Hematopoietic multipotent progenitor cell treated with erythropoietin and hydrocortisone succinate and interleukin-3 and kit ligand, for 17 days (in vitro differentiated cells): Measurements from ENCODE around the gene NME3.

Source experiments
- DNase-seq: peaks from one replicate; pipeline ENCODE4 v3.0.0-alpha.2; 2015; ENCODE audit warnings: low spot score

The NME3 gene

DNA sequence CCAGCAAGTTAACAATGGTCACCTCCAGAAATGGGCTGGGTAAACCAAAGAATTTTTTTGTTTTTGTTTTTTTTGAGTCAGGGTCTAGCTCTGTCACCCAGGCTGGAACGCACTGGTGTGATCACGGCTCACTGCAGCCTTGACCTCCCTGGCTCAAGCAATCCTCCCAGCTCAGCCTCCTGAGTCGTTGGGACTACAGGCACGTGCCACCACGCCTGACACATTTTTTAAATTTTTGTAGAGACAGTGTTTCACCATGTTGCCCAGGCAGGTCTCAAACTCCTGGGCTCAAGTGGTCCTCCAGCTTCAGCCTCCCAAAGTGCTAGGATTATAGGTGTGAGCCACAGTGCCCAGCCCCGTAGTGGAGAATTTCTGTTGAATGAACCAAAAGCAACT lies 9.3 kb upstream of the NME3 start:
- no peak for DNase-seq

DNA sequence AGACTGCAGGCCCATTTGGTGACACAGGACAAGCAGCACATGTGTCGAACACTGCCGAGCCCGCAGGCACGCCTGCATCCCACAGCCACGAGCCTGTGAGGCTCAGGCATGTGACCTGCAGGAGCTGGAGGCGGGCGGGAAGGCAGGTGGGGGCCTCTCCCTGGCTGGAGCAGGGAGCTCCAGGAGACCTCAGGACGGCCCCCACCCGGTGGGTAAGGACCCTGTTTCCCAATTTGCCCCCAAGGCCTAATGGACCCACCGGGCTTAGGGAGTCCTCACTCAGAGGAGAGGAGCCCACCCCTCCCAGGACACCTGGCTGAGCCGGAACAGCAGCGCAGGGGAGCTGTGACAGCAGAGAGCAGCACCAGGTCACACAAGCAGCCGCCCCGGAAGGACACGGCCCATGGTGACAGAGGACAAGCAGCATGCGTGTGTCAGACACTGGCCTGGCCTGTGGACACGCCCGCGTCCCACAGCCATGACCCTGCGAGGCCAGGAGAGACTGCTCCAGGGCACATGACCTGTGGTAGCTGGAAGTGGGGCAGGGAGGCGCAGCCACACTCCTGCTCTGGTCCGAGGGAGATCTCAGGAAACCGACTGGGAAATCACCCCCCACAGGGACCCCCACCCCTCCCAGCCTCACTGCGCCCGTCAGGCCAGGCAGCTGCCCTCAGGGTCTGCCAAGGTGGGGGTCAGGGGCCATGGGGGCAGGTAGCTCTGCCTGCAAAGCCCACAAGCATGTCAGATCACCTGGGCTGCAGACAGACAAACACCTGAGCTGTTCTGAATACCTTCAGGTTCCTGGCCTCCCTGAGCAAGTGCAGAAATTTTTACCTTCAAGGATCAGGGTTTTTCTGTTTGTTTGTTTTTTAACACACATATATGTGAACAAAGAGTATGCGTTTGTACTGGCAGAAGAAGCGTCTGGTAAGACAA lies 8.7 kb upstream of the NME3 start:
- DNase-seq: no peak

DNA sequence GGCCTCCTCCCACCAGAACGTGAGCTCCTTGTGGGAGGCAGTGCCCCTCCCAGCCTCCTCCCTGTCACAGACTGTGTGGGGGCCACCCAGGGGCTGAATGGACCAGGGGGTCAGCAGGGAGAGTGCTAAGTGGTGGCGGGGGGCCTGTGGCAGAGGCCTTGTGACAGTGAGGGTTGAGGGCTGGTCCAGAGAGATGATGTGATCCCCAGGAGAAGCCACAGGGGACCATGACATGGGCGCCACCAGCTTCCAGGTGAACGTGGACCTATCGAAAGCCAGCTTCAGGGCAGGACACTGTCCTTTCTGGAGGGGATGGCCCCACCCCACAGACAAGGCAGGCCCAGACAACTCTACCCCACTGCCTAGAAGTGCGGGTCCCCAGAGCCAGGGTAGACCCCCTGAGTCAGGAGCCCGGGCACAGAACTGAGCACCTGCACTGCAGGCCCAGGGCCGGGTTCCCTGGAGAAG lies 7.9 kb upstream of the NME3 start:
- no peak for DNase-seq

DNA sequence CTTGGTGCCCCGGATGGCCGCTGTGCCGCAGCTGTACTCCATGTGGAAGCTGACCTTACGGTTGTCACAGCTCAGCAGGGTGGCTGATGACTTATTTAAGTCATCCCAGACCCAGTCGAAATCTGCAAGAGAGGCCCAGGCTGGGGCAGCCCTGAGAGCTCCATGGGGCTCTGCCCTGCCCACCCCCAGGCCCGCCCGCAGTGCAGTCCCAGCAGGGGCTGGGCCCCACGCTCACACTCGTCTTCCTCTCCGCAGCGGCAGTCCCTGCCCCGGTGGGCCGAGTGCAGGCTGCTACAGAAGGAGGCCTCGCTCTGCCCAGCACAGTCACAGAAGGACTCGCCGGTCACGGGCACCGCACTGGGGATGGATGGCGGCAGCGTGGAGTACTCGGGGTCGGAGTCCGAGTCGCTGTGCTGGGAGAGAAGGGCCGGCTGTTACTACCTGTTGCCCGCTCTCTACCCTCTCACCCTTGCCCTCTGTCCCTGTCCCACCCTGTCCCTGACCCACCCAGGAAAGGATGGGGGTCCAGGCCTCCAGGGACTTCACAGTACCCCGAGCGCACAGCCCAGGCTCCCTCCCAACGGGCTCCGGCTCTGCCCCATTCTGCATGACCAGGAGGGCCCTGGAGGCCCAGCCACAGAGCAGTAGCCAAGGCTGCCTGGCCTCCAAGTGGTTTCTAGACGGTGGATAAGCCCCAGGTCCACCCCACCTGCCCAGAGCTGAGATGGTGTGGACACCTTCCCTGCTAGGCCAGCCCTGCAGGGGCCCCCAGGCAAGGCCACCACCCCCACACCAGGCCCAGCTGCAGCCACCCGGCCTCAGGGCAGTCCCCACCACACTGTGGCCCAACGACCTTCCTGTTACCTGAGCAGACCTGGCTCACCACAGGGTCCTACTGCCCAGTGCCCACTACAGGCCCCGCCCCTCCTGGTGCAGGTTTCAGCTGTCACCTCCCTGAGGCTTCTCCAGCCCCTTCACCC lies 7.1 kb upstream of the NME3 start:
- no peak for DNase-seq

DNA sequence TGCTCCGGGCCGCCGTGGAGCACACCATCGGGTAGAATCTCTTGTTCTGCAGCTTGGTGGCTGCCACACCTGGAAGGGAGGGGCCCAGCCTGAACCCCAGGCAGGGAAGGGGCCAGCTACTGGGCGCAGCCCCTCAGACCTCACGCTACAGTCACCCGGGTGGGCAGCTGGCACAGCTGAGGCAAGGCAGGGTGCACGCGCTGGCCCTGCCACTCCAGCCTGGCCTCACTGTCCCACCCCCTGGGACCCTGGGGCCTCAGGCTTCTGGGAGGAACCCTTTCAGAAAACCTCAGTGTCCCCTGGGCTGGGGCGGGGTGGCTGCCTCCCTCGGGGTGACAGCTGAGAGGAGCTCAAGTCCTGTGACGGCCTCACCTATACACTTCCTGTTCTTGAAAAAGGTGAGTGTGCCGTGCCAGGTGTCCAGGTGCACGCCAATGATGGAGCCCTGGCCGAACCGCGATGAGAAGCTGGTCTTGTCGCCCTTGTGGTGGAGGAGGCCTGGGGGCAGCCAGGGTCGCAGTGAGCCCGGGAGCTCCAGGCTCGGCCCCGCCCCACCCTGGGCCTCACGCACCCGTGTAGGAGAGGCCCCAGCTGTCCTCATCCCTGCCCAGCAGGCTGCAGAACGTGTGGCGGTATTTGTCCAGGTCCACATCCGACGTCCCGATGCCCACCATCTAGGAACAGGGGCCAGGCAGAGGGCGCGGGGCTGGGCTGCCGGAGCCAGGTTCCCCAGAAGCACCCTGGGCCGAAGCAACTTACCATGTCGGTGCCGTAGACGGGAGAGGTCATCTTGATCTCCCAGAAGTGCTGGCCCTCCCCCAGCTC lies 6.2 kb upstream of the NME3 start:
- DNase-seq: no peak

DNA sequence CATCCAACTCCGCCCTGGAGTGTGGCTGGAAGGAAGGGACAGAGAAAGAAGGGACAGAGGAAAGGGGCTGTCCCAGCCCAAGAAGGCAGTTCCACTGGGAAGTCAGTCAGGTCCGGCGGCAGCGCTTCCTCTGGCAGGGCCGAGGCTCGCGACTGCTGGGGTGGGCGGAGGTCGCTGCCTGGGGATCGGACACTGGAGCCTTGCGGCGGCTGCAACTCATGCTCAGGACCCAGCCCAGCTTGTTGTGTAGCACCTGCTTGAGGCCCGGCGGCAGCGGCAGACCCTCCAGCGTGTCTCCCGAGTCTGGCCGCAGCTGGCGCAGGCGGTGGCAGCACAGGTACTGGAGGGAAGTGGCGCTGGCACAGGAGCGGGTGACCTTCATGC lies 5.6 kb upstream of the NME3 start:
- DNase-seq: no peak

DNA sequence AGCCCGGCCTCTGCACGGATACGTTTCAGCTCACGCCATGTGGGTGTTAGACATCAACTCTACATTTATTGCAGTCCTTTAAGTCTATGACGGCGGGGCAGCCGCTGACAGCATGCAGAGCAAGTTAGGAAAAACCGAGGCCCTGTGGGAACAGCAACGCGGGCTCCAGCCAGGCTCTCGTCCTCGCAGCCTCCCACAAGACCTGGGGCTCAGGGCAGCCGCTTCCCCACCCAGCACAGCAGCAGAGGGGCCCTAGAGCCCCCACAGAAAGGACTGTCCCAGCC lies 5.3 kb upstream of the NME3 start:
- no peak for DNase-seq

DNA sequence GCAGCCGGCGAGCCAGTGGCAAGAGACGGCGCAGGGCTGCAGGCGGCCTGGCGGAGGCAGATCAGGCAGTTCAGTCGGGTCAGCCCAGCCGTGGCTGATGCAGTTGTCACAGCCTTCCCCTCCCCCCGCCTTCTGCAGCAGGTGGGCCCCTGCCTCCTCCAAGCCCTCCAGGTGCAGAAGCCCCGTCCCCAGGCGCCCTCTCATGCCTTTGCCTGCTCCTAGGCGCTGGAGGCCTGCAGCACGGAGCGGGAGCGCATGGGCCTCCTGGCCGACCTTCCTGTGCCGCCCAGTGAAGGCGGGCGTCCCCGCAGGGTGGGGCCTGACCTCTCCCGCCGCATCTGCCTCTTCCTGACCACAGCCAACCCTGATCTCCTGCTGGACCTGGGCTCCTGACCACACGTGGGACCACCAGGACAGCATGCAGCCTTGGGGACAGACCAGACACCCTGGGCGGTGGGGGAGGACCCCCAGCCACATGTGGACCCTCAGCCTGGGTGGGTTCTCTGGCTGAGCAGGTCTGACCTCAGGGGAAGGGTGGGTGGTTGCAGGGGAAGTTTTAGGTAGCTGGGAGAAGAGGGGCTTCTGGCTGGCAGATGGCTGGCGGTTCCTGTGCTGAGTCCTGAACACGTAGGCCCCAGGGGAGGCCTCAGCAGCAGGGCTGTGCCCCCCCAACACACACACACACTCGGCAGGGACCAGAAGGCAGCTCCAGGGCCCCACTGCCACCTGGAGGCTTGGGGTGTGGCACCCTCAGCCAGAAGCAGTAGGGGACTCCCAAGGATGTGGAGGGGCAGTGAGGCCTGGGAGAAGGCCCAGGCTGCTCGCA lies 4.7 kb upstream of the NME3 start:
- no peak for DNase-seq

DNA sequence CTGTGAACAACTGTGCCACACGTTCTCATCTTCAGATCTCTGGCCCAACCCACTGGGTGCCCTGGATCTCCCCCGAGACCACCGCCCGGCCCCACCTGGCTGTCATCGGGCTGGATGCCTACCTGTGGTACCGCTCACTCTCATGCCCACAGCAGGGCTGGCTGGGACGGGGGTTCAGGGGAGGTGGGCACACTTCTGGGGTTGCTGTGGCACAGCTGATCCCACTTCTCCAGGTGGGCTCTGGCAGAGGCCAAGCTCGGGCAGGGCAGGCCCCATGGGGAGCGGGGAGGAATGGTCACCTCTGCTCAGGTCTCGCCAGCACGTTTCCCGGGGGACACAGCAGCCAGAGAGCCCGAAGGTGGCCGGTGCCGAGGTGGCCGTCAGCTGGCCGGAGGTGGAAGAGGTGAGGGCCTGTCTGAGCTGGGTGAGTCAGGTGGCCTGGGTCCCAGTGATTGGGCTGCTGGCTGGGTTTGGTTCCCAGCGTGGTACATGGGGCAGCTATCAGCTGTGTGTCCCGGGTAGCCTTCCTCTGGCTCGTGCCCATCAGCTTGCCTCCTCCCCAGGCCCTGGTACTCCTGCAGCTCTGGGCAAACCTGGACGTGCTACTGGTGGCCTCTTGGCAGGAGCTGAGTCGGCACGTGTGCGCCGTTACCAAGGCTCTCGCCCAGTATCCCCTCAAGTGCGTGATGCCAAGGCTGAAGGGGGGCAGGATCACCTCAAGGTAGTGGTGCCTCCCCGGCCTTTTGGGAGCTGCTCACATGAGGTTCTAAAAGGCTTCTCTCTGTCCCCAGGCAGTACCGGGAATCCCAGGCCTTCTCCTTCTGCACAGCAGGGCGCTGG lies 3.9 kb upstream of the NME3 start:
- no peak for DNase-seq

DNA sequence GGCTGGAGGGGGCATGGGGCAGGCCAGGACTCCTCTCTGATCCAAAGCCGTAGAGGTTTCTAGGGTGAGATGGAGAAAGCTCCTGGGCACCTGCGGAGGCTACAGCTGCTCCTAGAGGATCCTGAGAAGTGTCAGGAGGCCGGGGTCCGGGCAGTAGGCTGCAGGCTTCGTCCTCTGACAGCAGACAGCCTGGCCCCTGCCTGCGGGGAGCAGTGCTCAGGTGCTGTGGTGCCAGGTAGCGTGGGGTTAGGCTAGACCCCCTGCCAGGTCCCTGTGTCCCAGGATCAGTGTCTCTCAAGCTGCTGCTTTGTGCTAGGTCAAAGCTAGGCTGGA lies 3.1 kb upstream of the NME3 start:
- no peak for DNase-seq

DNA sequence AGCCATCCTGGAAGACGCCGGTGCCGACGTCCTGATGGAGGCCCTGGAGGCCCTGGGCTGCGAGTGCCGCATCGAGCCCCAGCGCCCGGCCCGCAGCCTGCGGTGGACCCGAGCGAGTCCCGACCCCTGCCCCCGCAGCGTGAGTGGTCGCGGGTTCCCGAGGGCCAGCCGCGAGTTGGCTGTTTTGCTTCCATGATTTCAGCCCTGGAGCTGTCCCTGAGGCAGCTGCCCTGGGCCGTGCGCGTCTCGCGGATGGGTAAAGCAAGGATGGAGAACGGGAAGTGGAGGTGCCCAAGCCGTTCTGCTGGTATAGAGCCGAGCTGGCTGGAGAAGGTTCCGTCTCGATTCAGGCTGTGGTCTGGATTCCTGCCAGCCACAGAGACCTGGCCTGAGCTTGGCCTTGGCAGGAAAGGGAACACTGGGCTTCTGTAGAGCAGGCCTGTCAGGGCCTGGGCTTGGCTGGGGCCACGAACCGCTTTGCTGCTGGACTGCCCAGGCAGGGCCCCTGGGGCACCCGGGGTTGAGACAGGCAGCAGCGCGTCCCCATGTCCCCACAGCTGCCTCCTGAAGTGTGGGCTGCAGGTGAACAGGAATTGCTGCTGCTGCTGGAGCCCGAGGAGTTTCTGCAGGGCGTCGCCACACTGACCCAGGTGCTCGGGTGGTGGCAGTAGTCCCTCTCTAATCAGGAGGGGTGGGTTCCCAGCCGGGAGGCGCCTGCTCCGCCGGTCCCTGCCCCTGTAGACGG lies 2.5 kb upstream of the NME3 start:
- DNase-seq: peak; percentile 34

DNA sequence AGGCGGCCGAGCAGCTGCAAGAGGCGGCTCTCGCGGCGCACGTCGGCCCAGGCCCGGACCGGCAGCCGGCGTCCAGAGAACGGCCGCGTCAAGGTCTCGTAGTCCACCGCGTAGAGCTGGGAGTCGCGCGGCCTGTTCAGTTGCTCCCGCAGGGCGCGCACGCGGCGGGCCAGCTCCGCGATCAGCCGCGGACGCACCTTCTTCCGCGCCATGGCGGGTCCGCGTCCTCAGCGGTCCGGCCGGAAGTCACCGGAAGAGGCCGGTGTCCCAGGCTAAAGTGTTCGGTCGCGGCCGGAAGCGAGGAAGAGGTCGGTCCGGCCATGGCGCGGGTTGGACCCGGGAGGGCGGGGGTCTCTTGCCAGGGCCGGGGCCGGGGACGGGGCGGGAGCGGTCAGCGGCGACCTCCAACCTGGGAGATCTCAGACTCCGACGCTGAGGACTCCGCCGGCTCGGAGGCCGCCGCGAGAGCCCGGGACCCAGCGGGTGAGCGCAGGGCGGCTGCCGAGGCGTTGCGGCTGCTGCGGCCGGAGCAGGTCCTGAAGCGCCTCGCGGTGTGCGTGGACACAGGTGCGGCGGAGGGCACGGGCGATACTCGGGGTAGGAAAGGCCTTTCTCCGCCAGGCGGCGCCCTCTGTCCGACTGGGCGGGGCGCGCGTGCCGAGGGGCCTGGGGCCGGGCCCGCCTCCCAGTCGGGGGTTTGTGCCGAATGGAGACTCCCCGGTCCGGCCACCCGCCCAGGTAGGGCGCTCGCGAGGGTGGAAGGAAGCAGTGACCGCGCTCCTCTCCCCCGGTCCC lies 1.8 kb upstream of the NME3 start, which contains the start of gene MRPS34:
Gene MRPS34, minus strand, starts transcription at position 227 of the 795 bp plus-strand sequence. Its CDS starts 15 bp downstream, at position 212.
- DNase-seq: peak; percentile 85

DNA sequence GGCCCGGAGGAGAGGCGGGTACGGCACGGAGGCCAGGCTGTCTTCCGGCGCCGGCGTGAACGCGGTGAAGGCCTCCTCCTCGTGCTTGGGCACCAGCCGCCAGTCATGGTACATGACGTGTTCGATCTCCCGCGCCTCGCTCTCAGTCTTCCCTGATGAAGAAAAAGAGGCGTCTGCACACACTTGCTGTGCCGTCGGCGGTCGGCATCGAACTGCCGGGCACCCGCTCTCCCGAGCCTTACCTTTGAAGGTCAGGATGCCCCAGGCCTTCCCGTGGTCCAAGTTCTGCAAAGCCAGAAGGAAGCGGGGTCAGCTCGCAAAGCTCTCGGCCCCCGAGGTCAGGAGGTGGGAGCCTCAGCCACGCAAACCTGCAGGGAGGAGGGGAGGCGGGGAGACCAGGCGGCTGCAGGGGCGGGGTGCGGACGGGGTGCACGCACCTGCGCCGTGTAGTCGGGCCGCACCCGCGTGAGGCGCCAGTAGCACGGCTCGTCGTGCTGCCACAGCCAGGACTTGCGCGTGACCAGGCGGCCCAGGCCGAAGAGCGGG lies 1.1 kb upstream of the NME3 start, which contains the start of gene EME2:
Gene EME2, plus strand, starts transcription at position 449 of the 546 bp plus-strand sequence. CDS start 418 bp downstream, outside the sequence.
- peak; percentile 37 for DNase-seq

DNA sequence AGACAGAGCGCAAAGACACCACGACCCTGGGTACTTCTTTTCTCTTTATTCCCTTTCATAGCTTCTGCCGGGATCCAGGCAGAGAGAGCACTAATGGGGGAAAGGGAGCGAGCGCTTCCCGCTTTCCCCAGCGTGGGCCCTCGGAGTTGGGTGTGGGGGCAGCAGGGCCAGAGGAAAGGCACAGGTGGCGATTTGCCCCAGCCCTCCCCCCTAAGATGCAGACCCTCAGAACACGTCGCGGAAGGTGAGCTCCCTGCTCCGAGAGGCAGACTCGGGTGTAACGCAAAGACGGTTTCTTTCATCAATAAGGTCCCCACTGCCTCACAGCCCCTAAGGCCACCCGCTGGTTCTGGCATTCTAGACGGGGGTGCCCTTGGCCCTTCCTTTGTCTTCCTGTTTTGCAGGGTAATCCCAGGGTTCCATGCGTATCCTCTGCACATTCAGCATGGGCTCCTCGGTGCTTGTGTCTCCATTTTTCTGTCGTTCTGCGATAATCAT lies 570 bp upstream of the NME3 start:
- DNase-seq: peak; percentile 9

DNA sequence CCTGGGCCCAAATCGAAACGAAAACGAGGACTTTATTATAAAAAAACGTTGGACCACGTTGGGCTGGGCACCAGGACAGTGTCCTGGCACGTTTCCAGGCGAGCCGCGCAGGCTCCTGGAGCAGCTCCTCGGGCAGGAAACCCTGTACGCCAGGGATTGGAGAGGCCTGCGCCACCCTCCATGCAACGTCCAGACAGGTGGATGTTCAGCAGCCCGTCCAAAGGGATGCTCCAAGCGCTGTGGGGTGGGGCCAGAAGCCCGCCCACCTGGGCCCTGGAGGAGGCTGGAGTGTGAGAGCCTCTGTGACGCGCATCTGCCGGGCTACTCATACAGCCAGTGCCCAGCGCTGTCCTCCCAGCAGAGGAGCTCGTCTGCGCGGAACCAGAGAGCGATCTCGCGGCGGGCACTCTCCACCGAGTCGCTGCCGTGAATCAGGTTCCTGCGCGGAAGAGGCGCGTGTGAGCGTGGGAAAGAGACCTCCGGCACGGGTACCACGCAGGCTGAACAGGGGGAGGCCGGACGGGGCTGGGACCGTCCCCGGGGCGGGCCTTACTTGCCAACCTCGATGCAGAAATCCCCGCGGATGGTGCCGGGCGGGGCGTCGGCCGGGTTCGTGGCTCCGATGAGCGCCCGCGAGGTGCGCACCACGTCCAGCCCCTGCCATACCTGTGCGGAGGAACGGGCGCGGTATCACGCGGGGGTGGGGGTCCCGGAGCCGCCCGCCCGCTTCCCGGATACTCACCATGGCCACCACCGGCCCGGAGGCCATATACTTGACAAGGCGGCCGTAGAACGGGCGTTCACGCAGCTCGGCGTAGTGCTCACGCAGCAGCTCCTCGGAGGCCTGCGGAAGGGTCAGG lies 785 bp downstream of the NME3 start:
- no peak for DNase-seq

DNA sequence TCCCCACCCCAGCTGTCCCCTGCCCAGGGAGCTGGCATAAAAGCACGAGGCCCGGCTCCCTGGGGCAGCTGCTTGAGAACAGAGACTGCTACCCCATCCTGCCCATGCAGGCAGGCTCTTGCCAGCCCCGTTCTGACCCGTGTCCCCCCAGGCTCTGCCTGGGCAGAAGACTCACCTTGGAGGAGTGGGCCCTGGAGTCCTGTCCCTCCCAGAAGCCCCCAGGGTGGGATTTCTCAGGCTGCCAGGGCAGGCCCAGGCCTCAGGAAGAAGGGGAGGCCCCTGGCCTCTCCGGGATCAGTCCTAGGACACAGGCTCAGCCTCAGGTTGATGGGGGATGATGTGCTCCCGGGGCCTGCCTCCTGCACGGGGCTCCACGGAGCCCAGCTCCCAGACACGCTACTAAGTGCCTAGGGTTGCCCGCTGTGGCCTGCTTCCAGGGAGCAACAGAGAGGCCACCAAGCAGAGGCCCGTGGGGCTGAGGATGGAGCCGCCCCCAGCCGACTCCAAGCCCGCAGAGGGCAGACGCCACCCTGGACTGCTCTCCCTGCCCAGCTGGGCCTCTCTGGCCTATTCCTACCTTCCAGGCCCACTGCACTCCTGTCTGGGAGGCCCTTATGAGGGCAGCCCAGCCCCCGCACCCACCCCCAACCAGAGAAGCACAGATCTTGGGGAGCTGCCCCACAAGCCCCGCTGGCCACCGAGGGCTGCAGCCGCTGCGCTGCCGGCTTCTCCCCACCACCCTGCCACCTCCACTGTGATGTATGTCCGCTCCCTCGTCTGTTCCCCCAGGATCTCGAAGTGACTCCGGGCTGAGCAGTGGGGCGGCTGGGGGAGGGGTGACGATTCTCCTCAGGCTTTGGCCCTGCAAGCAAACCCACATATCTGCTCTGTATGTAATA lies 1.7 kb downstream of the NME3 start:
- DNase-seq: no peak
